ENCODE measurements around the gene FAM236C.
"Not testable (repeated sequence)": the region's sequence is repeated elsewhere in the genome, so short reads cannot be mapped to it uniquely, and the experiment has no call there.

FAM236C gene

DNA sequence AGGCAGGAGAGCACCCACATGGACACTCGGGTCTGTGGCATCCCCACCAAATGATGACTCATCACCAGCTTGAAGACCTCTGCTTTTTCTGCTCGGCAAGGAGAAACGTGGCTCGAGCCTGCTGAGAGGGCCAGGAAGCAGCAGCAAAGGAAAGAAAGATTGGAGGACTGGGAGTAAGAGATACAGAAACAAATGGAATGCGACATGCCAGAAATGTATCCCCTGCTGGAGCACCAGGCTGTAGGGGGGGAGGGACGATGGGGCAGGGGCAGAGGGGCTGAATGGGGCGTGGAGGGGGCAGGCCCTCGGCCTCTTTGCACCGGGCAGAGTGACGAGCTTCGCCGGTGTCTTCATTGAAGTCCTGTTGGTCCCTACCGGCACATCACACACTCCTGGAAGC, at the start of gene FAM236C:
TSS of gene FAM236C (plus strand) at position 301 of the 400 bp plus-strand sequence. CDS start 100 bp downstream, outside the sequence.
- not testable (repeated sequence) for DNase-seq (ENCODE audit: low read depth in 2 of 2)

GRCh38 chrX:72882898-72883297, 29.5 kb upstream of the FAM236C start:
- not testable (repeated sequence) for DNase-seq (ENCODE audit: low read depth in 2 of 2)

DNA sequence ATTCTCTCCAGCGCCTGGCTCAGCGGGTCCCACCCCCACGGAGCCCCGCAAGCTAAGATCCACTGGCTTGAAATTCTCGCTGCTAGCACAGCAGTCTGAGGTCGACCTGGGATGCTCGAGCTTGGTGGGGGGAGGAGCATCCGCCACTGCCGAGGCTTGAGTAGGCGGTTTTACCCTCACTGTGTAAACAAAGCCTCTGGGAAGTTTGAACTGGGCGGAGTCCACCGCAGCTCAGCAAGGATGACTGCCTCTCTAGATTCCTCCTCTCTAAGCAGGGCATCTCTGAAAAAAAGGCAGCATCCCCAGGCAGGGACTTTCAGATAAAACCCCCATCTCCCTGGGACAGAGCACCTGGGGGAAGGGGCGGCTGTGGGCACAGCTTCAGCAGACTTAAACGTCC, 22.7 kb upstream of the FAM236C start:
- DNase-seq (ENCODE audit: low read depth in 2 of 2) = not testable (repeated sequence)

- not testable (repeated sequence) for DNase-seq (ENCODE audit: low read depth in 2 of 2)
Measured at GRCh38 chrX:72916096-72916495, 3.7 kb downstream of the FAM236C start.

DNA sequence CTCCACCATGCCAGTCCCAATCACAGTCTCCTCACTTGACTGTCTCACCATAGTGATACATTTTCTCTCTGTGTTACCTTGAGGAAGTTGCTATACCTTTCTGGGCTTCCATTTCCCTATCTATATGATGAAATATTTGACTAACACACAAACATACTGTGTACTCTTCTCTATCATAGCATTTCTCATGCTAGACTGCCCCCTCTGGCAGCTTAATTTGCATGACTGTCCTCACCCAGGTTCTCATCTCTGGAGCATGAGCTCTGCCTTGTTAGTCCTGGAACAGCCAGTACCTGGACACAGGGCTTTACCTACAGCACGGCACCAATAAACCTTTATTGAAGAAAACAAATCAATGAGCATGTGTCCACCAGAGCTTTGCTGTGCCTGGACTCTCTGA, 19.9 kb downstream of the FAM236C start:
- DNase-seq (ENCODE audit: low read depth in 2 of 2) = not testable (repeated sequence)

GRCh38 chrX:72936455-72936854, 24.0 kb downstream of the FAM236C start:
- DNase-seq (ENCODE audit: low read depth in 2 of 2) = not testable (repeated sequence)

DNA sequence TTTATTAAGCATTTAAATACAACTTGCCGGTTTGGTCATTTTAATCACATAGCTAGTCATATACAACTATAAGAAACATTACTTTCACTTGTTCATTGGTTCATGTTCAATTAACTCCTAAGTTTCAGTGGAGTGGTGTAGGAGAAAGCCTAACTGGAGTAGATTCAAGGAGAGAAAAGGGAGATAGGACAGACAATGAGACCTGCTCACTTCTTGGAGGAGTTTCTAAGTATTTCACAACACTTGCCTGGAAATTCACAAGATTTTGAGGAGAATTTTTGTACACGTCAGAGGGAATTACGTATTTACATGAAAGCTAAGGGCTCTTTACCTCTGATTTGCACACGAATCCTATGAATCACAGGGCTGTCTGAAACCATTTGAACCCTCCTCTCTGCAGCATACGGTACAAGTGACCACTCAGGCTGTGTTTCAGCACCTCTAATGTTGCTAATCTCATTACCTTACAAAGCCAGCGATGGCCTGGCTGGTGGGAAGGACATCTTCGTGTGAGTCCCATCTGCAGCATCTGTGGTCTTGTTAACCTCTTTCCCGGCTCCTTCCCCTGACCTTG, 24.6 kb downstream of the FAM236C start:
- DNase-seq (ENCODE audit: low read depth in 2 of 2) = not testable (repeated sequence)

DNA sequence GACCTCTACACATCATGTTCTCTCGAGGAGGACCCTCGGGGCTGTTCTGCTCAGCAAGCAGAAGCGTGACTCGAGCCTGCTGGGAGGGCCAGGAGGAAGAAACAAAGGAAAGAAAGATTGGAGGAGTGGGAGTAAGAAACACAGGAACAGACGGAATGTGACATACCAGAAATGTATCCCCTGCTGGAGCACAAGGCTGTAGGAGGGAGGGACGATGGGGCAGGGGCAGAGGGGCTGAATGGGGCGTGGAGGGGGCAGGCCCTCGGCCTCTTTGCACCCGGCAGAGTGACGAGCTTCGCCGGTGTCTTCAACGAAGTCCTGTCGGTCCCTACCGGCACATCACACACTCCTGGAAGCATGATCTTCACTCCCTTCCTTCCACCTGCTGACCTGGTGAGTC, 25.5 kb downstream of the FAM236C start, which contains the start of gene FAM236A:
TSS of gene FAM236A (plus strand) at position 301 of the 400 bp plus-strand sequence. CDS start at position 358, 57 bp downstream.
- DNase-seq (ENCODE audit: low read depth in 2 of 2) = not testable (repeated sequence)

DNA sequence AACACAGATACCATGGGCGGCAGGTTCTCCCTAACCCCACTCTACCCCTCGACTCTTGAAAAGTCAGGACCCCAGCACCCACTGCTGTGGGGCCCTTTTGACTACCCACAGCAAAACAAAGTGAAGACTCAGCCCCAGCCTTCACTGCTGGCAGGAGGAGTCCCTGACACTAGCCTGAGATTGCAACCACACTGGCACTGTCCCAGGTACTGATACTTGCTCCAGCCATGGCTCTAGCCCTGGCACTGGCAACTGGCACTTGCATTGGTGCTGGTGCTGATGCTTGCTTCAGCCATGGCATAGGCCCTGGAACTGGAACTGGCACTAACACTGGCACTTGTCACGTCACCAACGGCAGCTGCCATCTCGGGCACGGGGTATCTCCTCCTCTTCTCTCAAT, 29.9 kb downstream of the FAM236C start:
- DNase-seq (ENCODE audit: low read depth in 2 of 2) = not testable (repeated sequence)

DNA sequence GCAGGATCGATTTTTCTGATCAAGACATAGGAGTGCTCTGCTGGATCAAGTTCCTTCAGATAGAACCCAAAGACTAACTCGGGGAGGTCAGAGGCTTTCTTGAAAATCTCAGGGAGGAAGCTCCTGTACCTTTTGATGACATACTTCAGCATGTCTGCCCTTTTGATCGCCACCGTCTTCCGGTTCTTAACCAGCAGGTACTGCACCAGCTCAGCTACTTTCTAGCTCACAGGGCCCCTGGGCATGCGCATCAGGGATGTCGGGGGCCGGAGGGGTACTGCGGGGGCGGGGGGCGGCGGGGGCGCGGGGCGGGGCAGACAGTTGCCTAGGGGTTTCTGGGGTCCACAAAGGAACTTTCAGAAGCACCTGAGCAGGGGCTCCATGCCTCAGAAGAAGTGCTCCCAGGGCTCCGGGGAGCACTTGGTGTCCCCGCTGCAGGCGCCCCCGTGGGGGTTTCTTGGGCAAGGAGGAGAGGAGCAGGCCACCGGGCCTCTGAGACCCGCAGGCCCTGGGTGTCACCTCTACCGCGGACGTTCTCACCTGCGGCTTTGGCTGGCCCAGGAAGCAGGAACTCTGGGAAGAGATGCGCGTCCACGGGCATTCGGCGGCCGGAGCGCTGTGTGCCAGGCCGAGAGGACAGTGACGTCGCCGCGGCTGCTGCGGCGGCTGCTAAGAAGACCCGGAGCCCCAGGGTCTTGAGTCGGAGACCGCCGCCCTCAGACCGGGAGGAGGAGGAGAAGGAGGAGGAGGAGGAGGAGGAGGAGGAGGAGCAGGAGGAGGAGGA, 30.8 kb downstream of the FAM236C start:
- not testable (repeated sequence) for DNase-seq (ENCODE audit: low read depth in 2 of 2)

- DNase-seq (ENCODE audit: low read depth in 2 of 2) = not testable (repeated sequence)
Measured at GRCh38 chrX:72943819-72944169, 31.4 kb downstream of the FAM236C start, which contains the start of gene DMRTC1. DMRTC1 (minus strand) TSS chrX:72943837; CDS start chrX:72875694, 68,143 bp downstream.

GRCh38 chrX:72959971-72960370, 47.6 kb downstream of the FAM236C start:
- not testable (repeated sequence) for DNase-seq (ENCODE audit: low read depth in 2 of 2)

Data from stimulated activated CD4-positive, alpha-beta T cell treated with anti-CD3 and anti-CD28 coated beads, Interleukin-1b, Interleukin-23, amount 100 ng/mL, for 1 hour (primary cell).